Endothelial cell of umbilical vein (primary cell): Measurements from ENCODE around the gene NCKAP5. TPM values are rescaled to one million over a fixed set of nuclear protein-coding genes. Genes with fewer than 3 reads are reported as not detected.

Experiments
- BruUV-seq: library from RNA; stranded (reverse); fragments of 400-500 nt; replicated peaks from 2 replicates; lab custom pipeline; 2021; lab: Mats Ljungman, UMichigan
- CTCF ChIA-PET: fragments of 300-600, 350-600 bp; sonication (Branson Sonifier 250); formaldehyde crosslinking; loops from one replicate; lab custom pipeline; 2021; ENCODE audit warnings: antibody characterized with exemption, inconsistent platforms; lab: Charles Lee
- POLR2A ChIA-PET: fragments of 300-600, 350-600 bp; sonication (Branson Sonifier 250); formaldehyde crosslinking; loops from one replicate; lab custom pipeline; 2021; ENCODE audit warnings: antibody characterized with exemption, inconsistent platforms; lab: Charles Lee
- DNase-seq: peaks from one replicate; pipeline ENCODE4 v3.0.0-alpha.2; 2011; ENCODE audit warnings: low read depth, low spot score
- FAIRE-seq: peaks from 2 replicates; lab custom pipeline; 2011; peaks lifted over from hg19 to GRCh38; lab: Jason Lieb, UNC
- H2AFZ ChIP-seq: 2 replicates; pipeline ENCODE4 v1.6.0; 2012; ENCODE audit warnings: low read depth, low read length, control low read depth, inconsistent platforms
- H3K27ac ChIP-seq: 2 replicates; pipeline ENCODE4 v1.5.1; 2011; ENCODE audit warnings: low read depth, mild to moderate bottlenecking, control low read depth, low read length, moderate library complexity; ENCODE audit not compliant: insufficient read depth
- H3K27me3 ChIP-seq, 2 experiments: 2 replicates each; pipeline versions ENCODE4 v1.6.0 to v1.6.1; 2011; ENCODE audit warnings: low read length in 2 of 2, mixed read lengths in 1 of 2; ENCODE audit not compliant: control insufficient read depth in 2 of 2, insufficient read depth in 2 of 2
- H3K36me3 ChIP-seq, 2 experiments: 2 replicates in 1 of 2; 3 replicates in 1 of 2; pipeline ENCODE4 v1.5.1; 2011; ENCODE audit warnings: low read length in 2 of 2, mild to moderate bottlenecking in 1 of 2, moderate library complexity in 1 of 2; ENCODE audit not compliant: control insufficient read depth in 2 of 2, insufficient read depth in 2 of 2; ENCODE audit errors: extremely low read depth in 1 of 2
- H3K4me1 ChIP-seq: 3 replicates; pipeline ENCODE4 v1.5.1; 2011; ENCODE audit warnings: mild to moderate bottlenecking, low read length; ENCODE audit not compliant: control insufficient read depth, insufficient read depth; ENCODE audit errors: extremely low read depth
- H3K4me2 ChIP-seq: 2 replicates; pipeline ENCODE4 v1.6.1; 2011; ENCODE audit warnings: low read length, control low read depth, mixed read lengths; ENCODE audit not compliant: insufficient read depth
- H3K4me3 ChIP-seq, 3 experiments: fragments of 200-600 bp in 1 of 3; sonication (generic), shearing (Covaris generic) in 1 of 3; replicated peaks in 1 of 3; 2 replicates each; pipeline ENCODE4 v1.5.1; 2011 to 2016; ENCODE audit warnings: control low read depth in 3 of 3, low read length in 3 of 3, mild to moderate bottlenecking in 2 of 3, inconsistent platforms in 1 of 3, low read depth in 1 of 3, moderate library complexity in 1 of 3; ENCODE audit not compliant: insufficient read depth in 1 of 3
- H3K79me2 ChIP-seq: 2 replicates; pipeline ENCODE4 v1.6.0; 2012; ENCODE audit warnings: low read length, inconsistent platforms; ENCODE audit not compliant: control insufficient read depth, insufficient read depth
- H3K9ac ChIP-seq: replicated peaks from 2 replicates; pipeline ENCODE3; 2011; ENCODE audit warnings: low read length, control low read depth; ENCODE audit not compliant: insufficient read depth; ENCODE audit errors: extremely low read depth
- H3K9me1 ChIP-seq: replicated peaks from 3 replicates; pipeline ENCODE4 v1.6.0; 2011; ENCODE audit warnings: mild to moderate bottlenecking, low read length; ENCODE audit not compliant: control insufficient read depth, insufficient read depth; ENCODE audit errors: extremely low read depth
- H3K9me3 ChIP-seq: replicated peaks from 2 replicates; pipeline ENCODE4 v1.5.1; 2012; ENCODE audit warnings: low read length, inconsistent platforms; ENCODE audit not compliant: control insufficient read depth, insufficient read depth
- H4K20me1 ChIP-seq: replicated peaks from 2 replicates; pipeline ENCODE3; 2011; ENCODE audit warnings: mild to moderate bottlenecking, low read length; ENCODE audit not compliant: control insufficient read depth, insufficient read depth; ENCODE audit errors: extremely low read depth
- EZH2 ChIP-seq: IDR thresholded peaks from 2 replicates; pipeline ENCODE4 v1.6.1; 2012; ENCODE audit warnings: borderline replicate concordance, low read depth, mild to moderate bottlenecking, moderate library complexity, low read length, inconsistent platforms; ENCODE audit not compliant: severe bottlenecking
- FOS ChIP-seq: IDR thresholded peaks from 2 replicates; pipeline ENCODE4 v1.6.1; 2011; ENCODE audit warnings: mild to moderate bottlenecking, low read length, moderate library complexity, borderline replicate concordance; ENCODE audit not compliant: insufficient read depth
- GATA2 ChIP-seq: IDR thresholded peaks from 2 replicates; pipeline ENCODE4 v1.7.0; 2011; ENCODE audit warnings: low read depth, mild to moderate bottlenecking, moderate library complexity, mixed read lengths, low read length; ENCODE audit not compliant: insufficient read length, insufficient read depth
- JUN ChIP-seq: IDR thresholded peaks from 2 replicates; pipeline ENCODE4 v1.6.1; 2011; ENCODE audit warnings: borderline replicate concordance, low read depth; ENCODE audit not compliant: insufficient read length, insufficient read depth
- MYC ChIP-seq: IDR thresholded peaks from one replicate; pipeline ENCODE4 v1.6.1; 2011; ENCODE audit warnings: mild to moderate bottlenecking, low read depth, low read length
- POLR2A ChIP-seq: IDR thresholded peaks from 2 replicates; pipeline ENCODE4 v1.6.1; 2012; ENCODE audit warnings: low read depth, mild to moderate bottlenecking, control low read depth, low read length
- POLR2AphosphoS5 ChIP-seq: IDR thresholded peaks from 2 replicates; pipeline ENCODE4 v1.6.1; 2012; ENCODE audit warnings: low read depth, mild to moderate bottlenecking, control low read depth, low read length, moderate library complexity; ENCODE audit not compliant: insufficient read depth
- dilution Hi-C: fragments of 300-500 bp; cut with MboI; formaldehyde crosslinking; loops from one replicate; pipeline ENCODE4 v1.15.0; 2019; ENCODE audit warnings: low sequenced_read_pairs; ENCODE audit not compliant: extremely low pct_ligation_motif_present
- intact Hi-C: fragments of 100-400 bp; cut with micrococcal nuclease; formaldehyde crosslinking; loops from one replicate; pipeline ENCODE4 v1.10.0; 2022
- polyA plus RNA-seq, 4 experiments: library from polyadenylated mRNA; depleted of rRNA in 3 of 4; stranded (reverse) in 3 of 4; unstranded in 1 of 4; fragments of >200 nt; gene quantifications; 2 replicates each; pipeline versions ENCODE4 v1.2.1 to v1.2.3, GENCODE V29; 2011 to 2012; ENCODE audit warnings: missing spikeins in 1 of 4
- total RNA-seq: library from RNA; stranded (reverse); gene quantifications from 2 replicates; pipeline ENCODE4 v1.2.3, GENCODE V29; 2021
- TF ChIP-seq, protein P1 (sequence below): IDR thresholded peaks from 2 replicates; pipeline ENCODE4 v1.6.1; 2011; ENCODE audit not compliant: insufficient read depth, insufficient read length
- TF ChIP-seq, protein P2 (sequence below), 2 donors: IDR thresholded peaks; 1 replicate in 1 of 2; 2 replicates in 1 of 2; pipeline ENCODE4 v1.5.1; 2011; ENCODE audit warnings: low read length in 2 of 2, mild to moderate bottlenecking in 2 of 2, moderate library complexity in 2 of 2, control low read depth in 1 of 2, inconsistent platforms in 1 of 2, low read depth in 1 of 2; ENCODE audit not compliant: insufficient read depth in 1 of 2; ENCODE audit errors: extremely low read depth in 1 of 2

Gene NCKAP5
- total and polyA plus RNA-seq, 2 donors (not counting 3 experiments of a cell fraction or from before 2014, with no cell fraction given) = 0.47 to 3.3 TPM

DNA sequence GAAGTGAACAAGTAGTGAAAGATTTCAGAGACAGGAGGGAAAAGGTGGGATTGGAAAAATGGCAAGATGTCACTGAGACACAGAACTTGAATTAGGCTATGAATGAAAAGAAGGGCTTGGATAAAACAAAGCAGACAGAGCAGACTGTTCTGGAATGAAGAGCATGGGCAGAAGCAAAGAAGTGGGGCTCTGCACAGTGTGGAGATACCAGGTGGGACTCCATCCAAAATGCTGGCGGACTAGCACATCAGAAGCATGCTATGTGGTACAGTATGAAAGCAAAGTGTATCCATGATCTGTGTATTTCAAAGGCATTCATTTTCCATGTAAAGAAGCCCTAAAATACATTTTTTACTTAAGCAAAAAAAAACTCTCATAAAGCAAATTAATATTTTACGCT, 487.4 kb downstream of the NCKAP5 start:
- no peaks in the 10 kb centered on the region for H3K9me1 ChIP-seq
- H3K4me1 ChIP-seq = no peaks in the 10 kb centered on the region
- dilution Hi-C loops = no loop called here
- H2AFZ ChIP-seq = no peak overlapping the region
- no peaks in the 10 kb centered on the region for H4K20me1 ChIP-seq
- FAIRE-seq (no peak), DNase-seq (no peak)
- H3K36me3 ChIP-seq = no peaks in the 10 kb centered on the region
- H3K79me2 ChIP-seq = no peaks in the 10 kb centered on the region
- H3K4me2 ChIP-seq = no peak overlapping the region
- ChIA-PET CTCF (no interaction called here), POLR2A (no interaction called here)
- intact Hi-C loops = no loop called here
- H3K9ac ChIP-seq = no peak overlapping the region
- no TSS peak for BruUV-seq
- H3K4me3 ChIP-seq = no peak overlapping the region
- H3K27me3 ChIP-seq = no peaks in the 10 kb centered on the region
- TF ChIP-seq, protein P1, sequence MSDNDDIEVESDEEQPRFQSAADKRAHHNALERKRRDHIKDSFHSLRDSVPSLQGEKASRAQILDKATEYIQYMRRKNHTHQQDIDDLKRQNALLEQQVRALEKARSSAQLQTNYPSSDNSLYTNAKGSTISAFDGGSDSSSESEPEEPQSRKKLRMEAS = no peak
- TF ChIP-seq MYC (no peak), JUN (no peak), POLR2AphosphoS5 (no peak), EZH2 (no peak)
- H3K27ac ChIP-seq = no peak overlapping the region
- no peaks in the 10 kb centered on the region for H3K9me3 ChIP-seq

DNA sequence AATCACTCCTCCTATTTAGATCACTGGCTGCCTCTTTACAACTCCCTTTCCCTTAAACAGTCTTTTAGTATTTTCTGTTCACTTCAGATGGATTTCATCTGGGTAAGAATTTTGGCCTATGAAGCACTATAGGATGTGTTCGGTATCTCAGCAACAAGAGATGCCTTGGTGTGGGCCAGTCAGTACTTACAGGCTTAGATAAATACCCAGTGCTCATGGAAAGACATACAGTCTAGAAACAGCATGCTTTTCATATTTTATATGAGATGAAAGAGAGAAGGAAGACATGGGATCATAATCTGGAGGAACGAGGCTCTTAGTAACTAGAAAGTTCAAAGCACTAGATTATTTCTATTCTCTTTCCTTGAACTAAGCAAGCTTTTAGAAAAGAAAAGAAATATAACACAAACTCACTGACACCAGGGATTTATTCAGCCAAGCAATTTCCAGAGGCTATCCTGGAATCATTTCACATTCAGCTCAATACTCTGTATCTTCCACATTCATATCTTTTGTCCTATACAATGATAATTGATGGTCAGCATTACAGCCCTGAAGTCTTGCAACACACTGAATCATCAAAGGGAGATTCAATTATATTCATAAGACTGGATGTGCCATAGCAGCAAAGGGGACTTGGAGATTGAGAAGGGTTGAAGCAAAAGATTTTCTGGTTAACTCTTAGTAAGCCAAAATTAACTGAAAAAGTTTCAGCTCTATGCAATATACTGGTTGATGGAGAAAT, 489.4 kb downstream of the NCKAP5 start:
- no TSS peak for BruUV-seq
- no peak overlapping the region for H3K9ac ChIP-seq
- H3K79me2 ChIP-seq = no peaks in the 10 kb centered on the region
- no peak overlapping the region for H3K27ac ChIP-seq
- no peak overlapping the region for H2AFZ ChIP-seq
- dilution Hi-C loops (no loop called here), intact Hi-C loops (no loop called here)
- no peaks in the 10 kb centered on the region for H3K27me3 ChIP-seq
- no peak overlapping the region for H3K4me2 ChIP-seq
- no peaks in the 10 kb centered on the region for H3K9me1 ChIP-seq
- TF ChIP-seq, protein P1 = no peak
- TF ChIP-seq POLR2A = no peak
- TF ChIP-seq, protein P2, sequence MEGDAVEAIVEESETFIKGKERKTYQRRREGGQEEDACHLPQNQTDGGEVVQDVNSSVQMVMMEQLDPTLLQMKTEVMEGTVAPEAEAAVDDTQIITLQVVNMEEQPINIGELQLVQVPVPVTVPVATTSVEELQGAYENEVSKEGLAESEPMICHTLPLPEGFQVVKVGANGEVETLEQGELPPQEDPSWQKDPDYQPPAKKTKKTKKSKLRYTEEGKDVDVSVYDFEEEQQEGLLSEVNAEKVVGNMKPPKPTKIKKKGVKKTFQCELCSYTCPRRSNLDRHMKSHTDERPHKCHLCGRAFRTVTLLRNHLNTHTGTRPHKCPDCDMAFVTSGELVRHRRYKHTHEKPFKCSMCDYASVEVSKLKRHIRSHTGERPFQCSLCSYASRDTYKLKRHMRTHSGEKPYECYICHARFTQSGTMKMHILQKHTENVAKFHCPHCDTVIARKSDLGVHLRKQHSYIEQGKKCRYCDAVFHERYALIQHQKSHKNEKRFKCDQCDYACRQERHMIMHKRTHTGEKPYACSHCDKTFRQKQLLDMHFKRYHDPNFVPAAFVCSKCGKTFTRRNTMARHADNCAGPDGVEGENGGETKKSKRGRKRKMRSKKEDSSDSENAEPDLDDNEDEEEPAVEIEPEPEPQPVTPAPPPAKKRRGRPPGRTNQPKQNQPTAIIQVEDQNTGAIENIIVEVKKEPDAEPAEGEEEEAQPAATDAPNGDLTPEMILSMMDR (IDR thresholded peaks at IDR 0.05; ENCODE audit: extremely low read depth in 1 of 2, insufficient read depth in 1 of 2, low read depth in 1 of 2, low read length in 2 of 2) = no peak
- TF ChIP-seq POLR2AphosphoS5 = no peak
- TF ChIP-seq GATA2 = no peak
- TF ChIP-seq MYC = no peak
- TF ChIP-seq FOS = no peak
- TF ChIP-seq EZH2 = no peak
- H3K9me3 ChIP-seq = no peaks in the 10 kb centered on the region
- ChIA-PET POLR2A (no interaction called here), CTCF (interaction anchor here (0.6 kb wide), 1 partner anchor 292 kb away, joined by 3 read pairs; no protein-coding TSS in a partner anchor)
- H3K4me3 ChIP-seq = no peak overlapping the region
- no peaks in the 10 kb centered on the region for H3K36me3 ChIP-seq
- FAIRE-seq = no peak
- no peaks in the 10 kb centered on the region for H4K20me1 ChIP-seq
- no peaks in the 10 kb centered on the region for H3K4me1 ChIP-seq
- no peak for DNase-seq
